Measurements from ENCODE around the gene PRKAA2.

The PRKAA2 gene

GRCh38 chr1:56713112-56713511, 68.0 kb downstream of the PRKAA2 start:
- DNase-seq (ENCODE audit: low read depth): no peak

GRCh38 chr1:56715156-56715555, 70.0 kb downstream of the PRKAA2 start:
- DNase-seq (ENCODE audit: low read depth): peak; percentile 1

GRCh38 chr1:56719171-56719570, 74.1 kb downstream of the PRKAA2 start:
- no peak for DNase-seq (ENCODE audit: low read depth)

GRCh38 chr1:56726706-56727105, 81.6 kb downstream of the PRKAA2 start:
- peak; percentile 9 for DNase-seq (ENCODE audit: low read depth)

DNA sequence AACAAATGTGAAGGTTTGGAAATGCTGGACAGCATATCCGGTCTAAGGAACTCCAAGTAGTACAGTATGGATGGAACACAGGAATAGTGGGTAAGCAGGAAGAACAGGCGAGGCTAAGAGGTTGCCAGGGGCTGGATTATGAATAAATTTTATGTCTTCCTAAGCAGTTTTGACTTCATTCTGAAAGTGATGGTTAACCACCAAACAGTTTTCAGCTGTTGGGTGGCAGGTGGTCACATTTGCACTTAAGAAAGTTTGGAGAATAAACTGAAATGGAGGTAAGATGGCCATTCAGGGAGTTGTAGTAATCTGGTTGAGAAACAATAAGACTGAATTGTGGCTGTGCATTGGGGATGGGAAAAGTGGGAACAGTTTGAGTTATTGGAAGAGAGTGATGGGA, 83.8 kb downstream of the PRKAA2 start:
- DNase-seq (ENCODE audit: low read depth): no peak

DNA sequence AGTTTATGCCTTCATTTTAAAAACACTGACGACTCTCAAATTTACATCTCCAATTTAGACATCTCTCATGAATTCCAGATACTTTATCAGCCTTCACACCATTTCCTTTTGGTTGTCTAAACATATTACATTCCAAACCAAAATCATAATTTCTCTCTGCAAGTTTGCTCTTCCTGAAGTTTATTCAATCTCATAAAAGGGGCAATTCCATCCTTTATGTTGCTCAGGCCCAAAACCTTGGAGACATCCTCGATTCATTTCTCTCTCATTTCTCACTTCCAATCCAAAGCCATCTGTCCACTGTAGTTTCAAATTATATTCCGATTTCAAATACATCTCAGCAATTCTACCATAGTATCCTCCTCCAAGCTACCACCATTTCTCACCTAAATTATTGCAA, 100.1 kb downstream of the PRKAA2 start:
- no peak for DNase-seq (ENCODE audit: low read depth)

GRCh38 chr1:56754708-56755479, 109.8 kb downstream of the PRKAA2 start:
- no peak for DNase-seq (ENCODE audit: low read depth)

DNA sequence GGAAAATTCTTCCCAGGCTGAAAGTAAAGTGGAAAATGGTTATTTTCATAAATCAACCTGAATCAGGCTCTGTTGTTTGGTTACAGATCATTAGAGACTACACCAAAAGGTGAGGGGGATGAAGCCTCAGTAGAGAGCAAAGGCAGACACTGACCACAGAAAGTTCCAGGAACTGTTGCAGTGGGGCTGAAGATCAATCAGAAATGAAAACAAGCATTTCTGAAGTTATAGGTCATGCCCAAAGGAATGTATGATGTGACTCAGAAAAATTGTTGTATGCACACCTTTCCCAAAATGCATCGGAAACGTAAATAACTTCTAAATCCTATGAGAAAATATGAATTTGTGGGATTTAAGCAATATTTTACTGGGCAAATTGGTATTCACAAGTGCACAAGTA, 110.8 kb downstream of the PRKAA2 start:
- no peak for DNase-seq (ENCODE audit: low read depth)

DNA sequence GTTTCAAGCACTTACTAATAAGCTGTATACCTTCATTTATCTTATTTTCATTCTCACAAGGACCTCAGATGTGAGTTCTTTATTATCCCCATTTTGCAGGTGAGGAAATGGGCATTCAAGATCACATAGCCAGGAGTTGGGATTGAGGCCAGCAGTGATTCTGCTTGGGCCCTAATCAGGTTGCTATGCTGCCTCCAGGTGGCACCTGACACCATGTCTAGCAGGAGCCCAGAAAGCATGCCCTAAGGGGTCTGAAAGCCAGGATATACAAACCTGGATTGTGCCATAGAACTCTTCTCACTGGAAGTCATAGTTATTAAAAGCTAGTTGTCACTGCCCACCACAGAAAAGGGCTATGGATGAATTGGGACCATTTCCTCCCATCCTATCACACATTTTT, 113.0 kb downstream of the PRKAA2 start:
- no peak for DNase-seq (ENCODE audit: low read depth)

DNA sequence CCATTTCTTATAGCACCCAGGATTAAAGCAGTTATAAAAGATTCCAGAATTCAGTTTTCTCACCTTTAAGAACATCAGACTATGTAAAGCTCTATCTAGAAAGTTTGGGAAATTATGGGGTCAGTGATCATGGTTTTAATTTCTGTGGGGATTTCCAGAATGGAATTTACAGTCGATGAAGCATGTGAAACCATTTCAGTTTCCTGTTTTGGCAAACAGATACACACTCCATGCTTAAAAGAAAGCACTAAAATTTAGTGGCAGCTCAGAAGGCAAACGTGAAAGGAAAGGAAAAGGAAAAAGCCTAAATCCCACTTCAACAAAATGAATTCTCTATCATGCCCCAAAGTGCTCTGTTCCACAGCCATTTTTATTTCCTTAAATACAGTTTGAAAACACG, 113.7 kb downstream of the PRKAA2 start:
- DNase-seq (ENCODE audit: low read depth): no peak
